Stomach (tissue), 9 donors: ENCODE measurements around the gene ZNF614. TPM values are rescaled to one million over a fixed set of nuclear protein-coding genes. Genes with fewer than 3 reads are reported as not detected.
"Not testable (repeated sequence)": the region's sequence is repeated elsewhere in the genome, so short reads cannot be mapped to it uniquely, and the experiment has no call there.

Source experiments
- DNase-seq, 2 donors: peaks; one replicate each; pipeline versions ENCODE4 v3.0.0 to v3.0.0-alpha.2; 2013 to 2019
- H3K27ac ChIP-seq, 5 donors: fragments of 200-600 bp in 4 of 5; sonication (generic) in 4 of 5; one replicate each; pipeline ENCODE4 v1.5.1; 2013 to 2019; ENCODE audit warnings: mild to moderate bottlenecking in 1 of 5, moderate library complexity in 1 of 5
- H3K27me3 ChIP-seq, 3 donors: fragments of 200-600 bp; sonication (generic); one replicate each; pipeline ENCODE4 v1.5.1; 2017 to 2019; ENCODE audit warnings: mixed run types in 1 of 3
- H3K36me3 ChIP-seq, 4 donors: fragments of 200-600 bp; sonication (generic); 1 replicate in 3 of 4; 2 replicates in 1 of 4; pipeline ENCODE4 v1.5.1; 2016 to 2019
- H3K4me1 ChIP-seq, 4 donors: fragments of 200-600 bp; sonication (generic); one replicate each; pipeline ENCODE4 v1.5.1; 2016 to 2019
- H3K4me3 ChIP-seq, 4 donors: fragments of 200-600 bp; sonication (generic) in 3 of 4; one replicate each; pipeline ENCODE4 v1.5.1; 2016 to 2019; ENCODE audit warnings: mild to moderate bottlenecking in 1 of 4
- H3K9me3 ChIP-seq, 4 donors: fragments of 200-600 bp; sonication (generic); one replicate each; pipeline ENCODE4 v1.5.1; 2016 to 2019
- EP300 ChIP-seq: sonication (generic); formaldehyde crosslinking; IDR thresholded peaks from one replicate; pipeline ENCODE4 v1.6.1; 2017; ENCODE audit warnings: antibody characterized with exemption
- POLR2A ChIP-seq, 4 donors: fragments of 450-650 bp; IDR thresholded peaks; one replicate each; pipeline ENCODE4 v1.6.1; 2016; ENCODE audit warnings: antibody characterized with exemption in 4 of 4, control low read depth in 2 of 4, mild to moderate bottlenecking in 1 of 4, moderate library complexity in 1 of 4
- POLR2AphosphoS5 ChIP-seq, 3 donors: sonication (generic); formaldehyde crosslinking; IDR thresholded peaks; one replicate each; pipeline ENCODE4 v1.6.1; 2016; ENCODE audit warnings: antibody characterized with exemption in 3 of 3
- WGBS, 5 donors: extraction: QIAGEN DNeasy Blood & Tissue Kit in 3 of 5; methylation state at CpG; one replicate each; pipeline versions ENCODE4 v1.1.5 to v1.1.7; 2013 to 2018; 5-methylcytosine and 5-hydroxymethylcytosine counted together
- intact Hi-C: fragments of 100-400 bp; cut with DNase I; formaldehyde crosslinking; loops from one replicate; pipeline ENCODE4 v1.15.1; 2023; ENCODE audit warnings: low total_unique reads
- polyA plus RNA-seq, 3 donors: library from polyadenylated mRNA; stranded (reverse); fragments of 200-250 nt; gene quantifications; one replicate each; pipeline ENCODE4 v1.2.3, GENCODE V29; 2013
- total RNA-seq, 5 donors: library from RNA; depleted of rRNA; stranded (reverse); fragments of >200 nt; gene quantifications; one replicate each; pipeline versions ENCODE4 v1.1.0 to v1.2.3, GENCODE V29; 2014 to 2016
- TF ChIP-seq, protein P1 (sequence below), 7 experiments: fragments of 450-650 bp in 4 of 7; fragments of 200-600 bp in 3 of 7; sonication (generic) in 3 of 7; IDR thresholded peaks; one replicate each; pipeline ENCODE4 v1.5.1; 2016 to 2019; ENCODE audit warnings: antibody characterized with exemption in 7 of 7, control low read depth in 2 of 7, mild to moderate bottlenecking in 1 of 7
- donor health status: healthy with polysubstance abuse.
- donor health status: Bipolar disorder and iron deficiency.
- donor health status: healthy.

ZNF614 gene
- total and polyA plus RNA-seq, 8 donors, result 1.9 to 15.2 (median 3.8) TPM; not detected in 1

DNA sequence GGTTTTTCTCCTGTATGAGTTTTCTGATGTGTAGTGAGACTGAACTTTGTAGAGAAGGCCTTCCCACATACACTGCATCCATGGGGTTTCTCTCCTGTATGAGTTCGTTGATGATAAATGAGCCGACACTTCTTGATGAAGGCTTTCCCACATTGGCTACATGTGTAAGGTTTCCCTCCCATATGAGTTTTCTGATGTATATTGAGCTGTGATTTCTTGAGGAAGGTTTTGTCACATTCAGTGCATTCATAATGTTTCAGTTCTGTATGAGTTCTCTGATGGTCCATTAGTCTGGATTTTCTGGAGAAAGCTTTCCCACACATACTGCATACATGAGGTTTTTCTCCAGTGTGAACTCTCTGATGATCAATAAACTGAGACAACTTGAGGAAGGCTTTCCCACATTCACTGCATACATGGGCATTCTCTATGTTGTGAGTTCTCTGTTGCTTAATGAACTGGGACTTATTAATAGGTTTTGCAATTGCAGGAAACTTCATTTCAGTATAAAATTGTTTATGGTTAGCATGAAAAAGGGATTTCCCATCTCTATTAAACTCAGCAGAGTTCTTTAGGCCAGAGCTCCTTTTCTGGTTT, 34.0 kb downstream of the ZNF614 start:
- WGBS, 5 donors, result 95 to 100% (median 97%) methylated on average over 2 of the region's 2 CpGs
- Histone ChIP-seq H3K9me3 (peaks cover 75 to 100% (median 93%) of the 10 kb centered on the region in 4 donors), H3K27me3 (no peaks in the 10 kb centered on the region), H3K4me1 (no peaks in the 10 kb centered on the region), H3K36me3 (peaks cover 56 to 80% (median 63%) of the 10 kb centered on the region in 4 donors), H3K27ac (no peak overlapping the region), H3K4me3 (no peak overlapping the region)
- TF ChIP-seq, protein P1, sequence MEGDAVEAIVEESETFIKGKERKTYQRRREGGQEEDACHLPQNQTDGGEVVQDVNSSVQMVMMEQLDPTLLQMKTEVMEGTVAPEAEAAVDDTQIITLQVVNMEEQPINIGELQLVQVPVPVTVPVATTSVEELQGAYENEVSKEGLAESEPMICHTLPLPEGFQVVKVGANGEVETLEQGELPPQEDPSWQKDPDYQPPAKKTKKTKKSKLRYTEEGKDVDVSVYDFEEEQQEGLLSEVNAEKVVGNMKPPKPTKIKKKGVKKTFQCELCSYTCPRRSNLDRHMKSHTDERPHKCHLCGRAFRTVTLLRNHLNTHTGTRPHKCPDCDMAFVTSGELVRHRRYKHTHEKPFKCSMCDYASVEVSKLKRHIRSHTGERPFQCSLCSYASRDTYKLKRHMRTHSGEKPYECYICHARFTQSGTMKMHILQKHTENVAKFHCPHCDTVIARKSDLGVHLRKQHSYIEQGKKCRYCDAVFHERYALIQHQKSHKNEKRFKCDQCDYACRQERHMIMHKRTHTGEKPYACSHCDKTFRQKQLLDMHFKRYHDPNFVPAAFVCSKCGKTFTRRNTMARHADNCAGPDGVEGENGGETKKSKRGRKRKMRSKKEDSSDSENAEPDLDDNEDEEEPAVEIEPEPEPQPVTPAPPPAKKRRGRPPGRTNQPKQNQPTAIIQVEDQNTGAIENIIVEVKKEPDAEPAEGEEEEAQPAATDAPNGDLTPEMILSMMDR (IDR thresholded peaks at IDR 0.05), result no peak
- TF ChIP-seq POLR2A (IDR thresholded peaks at IDR 0.05) (no peak), EP300 (no peak), POLR2AphosphoS5 (IDR thresholded peaks at IDR 0.05) (no peak)
- intact Hi-C loops, result no loop called here
- DNase-seq, result no peak

DNA sequence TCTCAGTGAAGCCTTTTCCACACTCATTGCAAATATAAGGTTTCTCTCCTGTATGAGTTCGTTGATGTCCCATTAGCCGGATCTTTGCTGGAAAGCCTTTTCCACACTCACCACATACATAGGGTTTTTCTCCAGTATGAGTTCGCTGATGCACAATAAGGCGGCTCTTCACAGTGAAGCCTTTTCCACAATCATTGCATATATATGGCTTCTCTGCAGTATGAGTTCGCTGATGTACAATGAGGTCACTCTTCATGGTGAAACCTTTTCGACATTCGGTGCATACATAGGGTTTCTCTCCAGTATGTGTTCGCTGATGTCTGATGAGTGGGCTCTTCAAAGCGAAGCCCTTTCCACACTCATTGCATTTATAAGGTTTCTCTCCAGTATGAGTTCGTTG, 34.8 kb downstream of the ZNF614 start:
- intact Hi-C loops, result no loop called here
- Histone ChIP-seq H3K27me3 (no peaks in the 10 kb centered on the region), H3K4me1 (no peaks in the 10 kb centered on the region), H3K9me3 (peaks cover 72 to 100% (median 91%) of the 10 kb centered on the region in 4 donors), H3K4me3 (no peak overlapping the region), H3K36me3 (peaks cover 49 to 73% (median 56%) of the 10 kb centered on the region in 4 donors), H3K27ac (no peak overlapping the region)
- WGBS, 5 donors, result 96 to 99% (median 98%) methylated on average over 10 of the region's 10 CpGs
- no peak for DNase-seq
- no peak for TF ChIP-seq EP300
- TF ChIP-seq, protein P1 (IDR thresholded peaks at IDR 0.05), result no peak
- TF ChIP-seq POLR2A (IDR thresholded peaks at IDR 0.05), result no peak
- no peak for TF ChIP-seq POLR2AphosphoS5 (IDR thresholded peaks at IDR 0.05)

DNA sequence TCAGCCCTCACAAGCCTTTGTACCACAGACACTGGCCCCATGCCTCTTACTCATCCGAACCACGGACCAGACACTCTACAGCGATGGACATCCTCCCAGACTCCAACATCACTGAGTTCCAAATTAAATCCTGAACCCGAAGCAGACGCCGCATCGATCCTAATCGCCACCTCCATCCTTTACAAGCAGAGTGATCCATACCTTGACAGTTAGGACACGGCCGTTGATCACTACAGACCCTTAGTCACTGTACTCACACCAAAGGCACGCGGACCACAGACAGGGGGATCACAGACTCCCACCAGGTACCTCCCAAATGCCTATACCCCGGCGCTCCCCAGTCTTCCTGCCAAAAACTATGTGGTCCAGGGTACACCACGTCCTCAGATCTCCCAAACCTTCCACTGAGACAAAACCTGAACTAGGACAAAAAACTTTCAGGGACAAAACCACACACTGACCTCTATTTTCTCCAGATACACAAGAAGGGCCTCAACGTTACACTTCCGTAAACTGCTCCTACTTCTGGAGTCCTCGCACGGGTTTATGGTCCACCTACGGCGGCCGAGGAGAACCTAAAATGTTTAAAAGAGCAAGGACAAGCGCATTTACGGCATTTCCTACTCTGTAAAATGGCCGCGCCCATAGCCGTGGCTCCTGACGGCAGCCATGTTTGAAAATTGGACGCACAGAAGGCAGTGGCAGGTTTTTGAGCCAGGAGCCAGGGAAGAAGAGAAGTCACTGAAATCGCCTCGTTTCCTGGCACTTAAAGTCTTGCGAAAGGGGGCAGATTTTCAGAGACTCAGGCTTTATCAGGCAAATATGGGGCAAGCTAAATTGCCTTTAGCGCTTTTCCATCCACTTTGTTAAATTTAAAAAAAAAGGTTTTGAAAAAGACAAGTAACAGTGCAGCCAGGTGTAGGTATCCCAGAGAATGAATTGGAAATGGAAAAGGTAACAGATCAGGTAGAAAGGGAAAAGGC, 41.6 kb downstream of the ZNF614 start, which contains the start of gene ZNF350:
Gene ZNF350, minus strand, starts transcription at position 532 of the 983 bp plus-strand sequence. CDS start 12,480 bp downstream, outside the sequence.
- Histone ChIP-seq H3K4me3 (peak within 1 kb of the TSS; percentile 70 to 96 (median 76)), H3K36me3 (peaks cover 0 to 33% (median 11%) of the 10 kb centered on the region in 4 donors), H3K4me1 (peaks cover 8 to 19% (median 14%) of the 10 kb centered on the region in 4 donors), H3K27ac (peak within 1 kb of the TSS; percentile 28 to 83 (median 75)), H3K9me3 (peaks cover 24 to 84% (median 57%) of the 10 kb centered on the region in 4 donors), H3K27me3 (no peaks in the 10 kb centered on the region)
- no peak for TF ChIP-seq POLR2A (IDR thresholded peaks at IDR 0.05)
- no peak for TF ChIP-seq EP300
- TF ChIP-seq POLR2AphosphoS5 (IDR thresholded peaks at IDR 0.05), result peak; percentile 84 to 98 (median 94)
- WGBS, 5 donors, result 2 to 3% (median 3%) methylated on average over 32 to 33 of the region's 33 CpGs
- DNase-seq, result peak; percentile 95 to 98
- intact Hi-C loops, result no loop called here

DNA sequence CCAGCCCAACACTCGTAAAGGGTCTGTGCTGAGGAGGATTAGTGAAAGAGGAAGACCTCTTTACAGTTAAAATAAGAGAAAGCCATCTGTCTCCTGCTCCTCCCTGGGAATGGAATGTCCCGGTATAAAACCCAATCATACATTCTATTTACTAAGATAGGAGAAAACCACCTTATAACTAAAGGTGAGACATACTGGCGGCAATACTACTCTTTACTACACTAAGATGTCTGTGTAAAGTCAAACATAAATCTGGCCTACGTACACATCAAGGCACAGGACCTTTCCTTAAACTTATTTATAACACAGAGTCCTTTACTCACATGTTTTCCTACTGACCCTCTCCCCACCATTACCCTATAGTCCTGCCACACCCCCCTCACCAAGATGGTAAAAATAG, 44.8 kb downstream of the ZNF614 start:
- peaks cover 8 to 19% (median 14%) of the 10 kb centered on the region in 4 donors for H3K4me1 ChIP-seq
- WGBS, 5 donors, result 90 to 98% (median 97%) methylated on average over 4 of the region's 4 CpGs
- H3K27me3 ChIP-seq, result no peaks in the 10 kb centered on the region
- peaks cover 7 to 51% (median 43%) of the 10 kb centered on the region in 4 donors for H3K36me3 ChIP-seq
- no peak overlapping the region for H3K27ac ChIP-seq
- TF ChIP-seq, protein P1 (IDR thresholded peaks at IDR 0.05), result no peak
- TF ChIP-seq POLR2AphosphoS5 (IDR thresholded peaks at IDR 0.05) (no peak), EP300 (no peak), POLR2A (IDR thresholded peaks at IDR 0.05) (no peak)
- no peak overlapping the region for H3K4me3 ChIP-seq
- no peak for DNase-seq
- intact Hi-C loops, result no loop called here
- H3K9me3 ChIP-seq, result peaks cover 20 to 85% (median 63%) of the 10 kb centered on the region in 4 donors

DNA sequence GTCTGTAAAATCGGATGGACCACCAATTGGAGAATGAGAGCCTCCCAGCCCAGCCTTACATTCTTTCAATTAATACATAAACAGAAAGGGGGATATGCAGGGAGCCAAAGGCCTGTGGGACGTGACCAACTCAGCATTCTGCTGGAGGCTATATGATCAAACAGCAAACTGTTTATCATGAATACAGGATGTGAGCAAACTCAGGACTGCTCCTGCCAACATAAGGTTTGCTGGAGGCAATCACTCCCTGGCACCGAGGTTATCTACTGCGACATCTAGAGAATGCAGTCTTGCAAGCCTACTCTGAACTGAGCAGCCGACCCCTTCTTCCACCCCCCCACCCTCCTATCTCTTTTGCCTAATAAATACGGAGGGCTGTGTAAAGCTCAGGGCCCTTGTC, 47.3 kb downstream of the ZNF614 start:
- H3K9me3 ChIP-seq, result peaks cover 33 to 96% (median 79%) of the 10 kb centered on the region in 4 donors
- H3K4me3 ChIP-seq, DNase-seq, H3K27me3 ChIP-seq, H3K27ac ChIP-seq, intact Hi-C loops: not testable (repeated sequence)
- H3K4me1 ChIP-seq, result peaks cover 8 to 14% (median 11%) of the 10 kb centered on the region in 4 donors
- 93 to 97% (median 96%) methylated on average over 6 of the region's 6 CpGs for WGBS, 5 donors
- peaks cover 7 to 75% (median 58%) of the 10 kb centered on the region in 4 donors for H3K36me3 ChIP-seq
